Memory B cell (primary cell): Measurements from ENCODE around the gene C4A.
"Not testable (repeated sequence)": the region's sequence is repeated elsewhere in the genome, so short reads cannot be mapped to it uniquely, and the experiment has no call there.

ENCODE experiments used
- ATAC-seq: fragments of 150-1000 bp; cut with Tn5 transposase; 2 replicates; pipeline ENCODE4 v1.10.0; 2021; ENCODE audit warnings: low read depth, mild to moderate bottlenecking, moderate library complexity
- DNase-seq, 2 donors: peaks; one replicate each; pipeline ENCODE4 v3.0.0; 2022; ENCODE audit warnings: low spot score in 2 of 2
- H3K27ac Mint-ChIP-seq: one replicate; pipeline ENCODE4 v1.8.0; 2022; ENCODE audit warnings: mild to moderate bottlenecking, moderate library complexity, mixed read lengths
- H3K27me3 Mint-ChIP-seq: one replicate; pipeline ENCODE4 v1.8.0; 2022; ENCODE audit warnings: mixed read lengths
- H3K36me3 Mint-ChIP-seq: one replicate; pipeline ENCODE4 v1.8.0; 2022; ENCODE audit warnings: mild to moderate bottlenecking, mixed read lengths
- H3K4me1 Mint-ChIP-seq: one replicate; pipeline ENCODE4 v1.8.0; 2022; ENCODE audit warnings: mixed read lengths
- H3K4me3 Mint-ChIP-seq: one replicate; pipeline ENCODE4 v1.8.0; 2022; ENCODE audit warnings: mild to moderate bottlenecking, moderate library complexity, mixed read lengths
- H3K9me3 Mint-ChIP-seq: one replicate; pipeline ENCODE4 v1.8.0; 2022; ENCODE audit warnings: mixed read lengths

C4A gene

GRCh38 chr6:32049736-32050135, 67.9 kb downstream of the C4A start:
- not testable (repeated sequence) for H3K4me3 Mint-ChIP-seq, ATAC-seq, H3K9me3 Mint-ChIP-seq, H3K4me1 Mint-ChIP-seq, DNase-seq, H3K36me3 Mint-ChIP-seq, H3K27ac Mint-ChIP-seq
- peaks cover 14% of the 10 kb centered on the region for H3K27me3 Mint-ChIP-seq

DNA sequence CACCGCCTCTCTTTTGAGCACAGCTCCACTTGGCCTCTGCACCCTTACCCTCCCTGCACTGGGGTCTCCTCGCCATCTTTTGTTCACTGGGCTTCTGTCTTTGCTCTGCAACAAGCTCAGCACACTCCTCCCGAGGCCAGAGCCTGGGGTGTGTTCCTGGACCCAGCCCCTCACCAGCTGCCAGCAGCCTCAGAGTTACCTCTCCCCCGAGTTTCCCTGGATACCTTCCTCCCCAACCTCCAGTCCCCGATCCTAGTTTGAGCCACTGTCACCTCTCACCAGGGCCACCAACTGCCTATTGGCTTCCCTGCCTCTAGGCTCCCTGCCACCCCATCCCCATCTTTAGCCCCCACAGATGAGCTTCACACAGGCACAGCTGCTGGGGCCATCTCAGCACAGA, 68.7 kb downstream of the C4A start:
- Mint-ChIP-seq H3K4me1 (peaks cover 5% of the 10 kb centered on the region), H3K4me3 (no peak overlapping the region), H3K9me3 (no peaks in the 10 kb centered on the region), H3K27ac (no peak overlapping the region), H3K36me3 (no peaks in the 10 kb centered on the region), H3K27me3 (peaks cover 16% of the 10 kb centered on the region)
- no peak for ATAC-seq
- DNase-seq: no peak
